Midbrain (tissue), 1 donor: Measurements from ENCODE around the gene KLHL8.

Experiments
- DNase-seq: peaks from one replicate; lab custom pipeline; 2025; lab: John Stamatoyannopoulos, UW

Gene KLHL8

DNA sequence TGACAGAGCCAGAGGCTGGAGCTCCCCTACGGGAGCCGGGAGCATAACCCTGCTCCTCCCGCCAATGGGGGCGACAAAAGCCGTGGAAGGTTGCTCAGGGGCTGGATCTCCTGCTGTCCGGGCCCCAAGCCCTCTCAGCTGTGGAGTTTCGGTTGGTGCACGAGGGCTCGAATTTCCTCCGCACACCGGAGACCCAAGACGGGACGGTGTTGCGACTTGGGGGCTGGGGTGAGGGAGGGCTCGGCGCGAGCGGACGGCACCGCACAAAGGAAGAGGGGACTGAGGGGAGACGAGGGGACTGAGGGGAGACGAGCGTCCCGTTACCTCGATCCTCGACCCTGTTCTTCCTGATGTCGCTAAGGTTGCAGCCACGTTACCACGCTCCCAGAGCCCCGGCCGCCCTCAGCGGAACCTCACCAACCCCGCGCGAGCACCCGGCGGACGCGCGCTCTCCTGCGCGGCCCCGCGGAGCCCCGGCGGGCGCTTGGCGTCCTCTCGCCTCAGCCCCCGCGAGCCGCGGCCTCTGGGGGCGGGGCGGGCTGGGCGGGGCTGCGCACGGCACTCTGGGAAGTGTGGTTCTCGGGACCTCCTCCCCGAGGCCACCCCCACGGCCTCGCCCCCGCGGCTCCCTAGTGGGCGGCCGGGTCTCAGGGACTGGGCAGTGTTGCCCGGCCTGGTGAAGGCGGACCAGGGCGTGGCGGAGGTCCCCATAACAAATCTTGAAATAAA lies at the start of gene KLHL8:
KLHL8 (minus strand) TSS at position 525 of the 729 bp plus-strand sequence. CDS start 25,079 bp downstream, outside the sequence.
- DNase-seq: peak; percentile 90

DNA sequence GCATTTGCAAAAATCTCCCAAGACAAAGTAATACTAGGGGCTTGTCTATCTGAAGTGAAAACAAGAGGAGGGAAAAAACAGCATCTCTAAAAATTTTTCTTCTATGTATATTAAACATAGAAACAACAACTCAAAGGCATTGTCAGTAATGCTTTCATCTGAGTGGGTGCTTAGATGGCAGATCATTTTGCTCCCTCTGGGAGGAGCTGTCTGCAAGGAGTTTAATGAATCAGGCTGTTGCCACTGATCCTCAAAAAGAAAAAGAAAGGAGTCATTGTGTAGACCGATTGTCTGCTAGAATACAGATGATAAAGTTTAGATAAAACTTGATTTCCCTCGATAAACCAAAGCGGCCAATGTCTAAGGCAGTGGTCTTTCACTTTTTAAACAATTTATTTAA lies 49.7 kb upstream of the KLHL8 start:
- DNase-seq: peak; percentile 49

DNA sequence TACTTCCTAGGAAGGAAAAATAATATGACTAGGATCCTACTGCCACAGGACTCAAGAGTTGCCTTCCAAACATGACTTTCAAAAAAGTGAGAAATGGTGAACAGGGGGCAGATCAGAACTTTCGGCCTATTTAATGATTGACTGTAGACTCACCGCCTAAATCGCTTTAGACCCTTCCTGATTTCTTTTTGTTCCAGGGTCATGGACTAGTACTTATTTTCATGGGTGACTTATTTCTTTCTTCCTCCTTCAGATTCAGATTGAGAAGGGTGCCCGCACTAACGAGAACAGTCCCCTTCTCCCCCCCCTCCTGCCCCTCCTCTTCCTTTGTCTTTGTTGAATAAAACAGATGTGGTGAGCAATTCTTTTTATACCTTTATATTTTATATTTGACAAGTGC lies 48.0 kb upstream of the KLHL8 start:
- no peak for DNase-seq

DNA sequence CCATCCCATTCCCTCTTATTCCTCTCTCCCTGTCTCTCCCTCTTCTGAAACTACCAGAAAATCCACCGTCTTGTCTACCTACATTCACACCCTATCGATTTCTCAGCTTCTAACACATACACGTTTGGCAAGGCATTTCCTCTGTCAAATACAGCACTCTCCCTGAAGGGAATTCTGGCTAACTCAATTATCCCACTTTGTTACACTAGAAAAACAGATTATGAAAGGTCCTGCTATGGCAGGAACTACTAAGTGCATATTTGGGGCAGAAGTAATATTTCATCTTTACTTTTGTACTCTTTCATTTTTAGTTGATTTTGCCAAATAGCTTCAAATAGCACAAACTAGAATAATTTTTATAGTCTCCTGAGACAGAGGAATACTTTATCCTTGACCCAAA lies 46.6 kb upstream of the KLHL8 start:
- no peak for DNase-seq

DNA sequence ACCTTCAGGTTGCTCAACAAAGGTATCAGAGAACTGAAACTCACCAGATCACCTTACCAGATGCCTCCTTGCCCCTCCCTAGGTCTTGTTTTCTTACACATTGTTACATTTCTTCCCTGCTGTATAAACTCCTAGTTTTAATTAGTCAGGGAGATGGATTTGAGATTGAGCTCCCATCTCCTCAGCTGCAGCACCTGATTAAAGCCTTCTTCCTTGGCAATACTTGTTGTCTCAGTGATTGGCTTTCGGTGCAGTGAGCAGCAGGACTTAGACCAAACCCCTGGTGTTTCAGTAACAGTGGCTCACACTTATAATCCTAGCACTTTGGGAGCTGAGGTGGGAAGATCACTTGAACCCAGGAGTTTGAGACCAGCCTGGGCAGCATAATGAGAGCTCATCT lies 42.5 kb upstream of the KLHL8 start:
- DNase-seq: no peak

DNA sequence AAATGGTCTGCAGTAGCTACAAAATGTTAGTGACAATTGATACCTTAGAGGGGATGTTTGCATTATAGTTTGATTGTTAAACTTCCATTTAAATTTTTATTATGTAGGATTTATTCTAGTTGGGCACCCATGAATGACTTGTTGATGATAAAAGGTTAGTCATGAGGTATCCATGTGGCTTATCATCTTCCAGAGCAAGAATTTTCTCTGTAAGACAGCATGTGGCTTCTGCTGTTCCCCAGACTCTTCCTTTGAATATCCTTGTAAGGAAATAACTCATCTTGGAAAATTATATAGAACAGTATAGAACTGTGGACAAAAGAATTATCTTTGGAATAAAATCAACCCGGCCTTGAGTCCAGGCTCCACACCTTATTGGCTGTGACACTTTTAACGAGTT lies 40.1 kb upstream of the KLHL8 start:
- DNase-seq: no peak

DNA sequence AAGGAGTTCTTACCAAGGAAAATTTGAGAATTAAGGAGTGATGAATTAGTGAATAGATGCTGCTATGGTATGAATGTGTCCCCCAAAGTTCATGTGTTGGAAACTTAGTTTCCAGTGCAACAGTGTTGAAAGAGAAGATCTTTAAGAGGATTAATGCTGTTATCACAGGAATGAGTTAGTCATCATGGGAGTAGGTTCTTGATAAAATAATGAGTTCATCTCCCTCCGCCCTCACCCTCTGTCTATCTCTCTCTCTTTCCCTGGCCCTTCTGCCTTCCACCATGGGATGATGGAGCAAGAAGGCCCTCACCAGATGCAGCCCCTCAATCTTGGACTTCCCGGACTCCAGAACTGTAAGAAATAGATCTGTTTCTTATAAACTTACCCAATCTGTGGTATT lies 38.3 kb upstream of the KLHL8 start:
- no peak for DNase-seq

DNA sequence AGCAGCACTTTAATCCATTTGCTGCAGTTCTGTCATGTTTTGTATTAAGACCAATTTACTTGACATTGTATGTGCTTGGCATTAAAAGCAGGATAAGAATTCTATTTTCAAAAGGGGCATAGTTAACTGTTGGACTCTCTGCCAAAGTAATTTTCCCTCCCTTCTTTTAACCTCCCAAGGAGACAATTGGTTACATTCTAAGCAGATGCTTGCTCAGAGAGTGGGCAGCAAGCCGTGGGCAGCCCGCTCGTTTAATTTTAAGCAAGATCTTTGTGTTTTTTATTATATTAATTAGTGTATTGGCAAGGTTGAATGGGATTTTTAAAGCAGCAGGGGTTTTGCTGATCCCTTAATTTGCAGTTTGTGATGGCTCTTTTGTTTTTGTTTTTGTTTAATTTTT lies 37.1 kb upstream of the KLHL8 start:
- DNase-seq: peak; percentile 24

DNA sequence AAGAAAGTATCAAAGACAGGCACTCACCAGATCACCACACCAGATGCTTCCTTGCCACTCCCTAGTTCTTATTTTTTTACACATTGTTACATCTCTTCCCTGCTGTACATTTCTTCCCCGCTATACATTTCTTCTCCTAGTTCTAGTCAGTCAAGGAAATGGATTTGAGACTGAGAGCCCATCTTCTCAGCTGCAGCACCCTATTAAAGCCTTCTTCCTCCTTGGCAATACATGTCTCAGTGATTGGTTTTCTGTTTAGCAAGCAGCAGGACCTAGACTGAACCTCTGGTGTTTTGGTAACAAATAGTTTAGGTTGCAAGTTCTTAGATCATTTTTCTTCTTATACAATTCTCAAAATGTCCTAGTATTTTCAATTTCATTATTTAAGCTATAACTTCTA lies 35.3 kb upstream of the KLHL8 start:
- DNase-seq: no peak

DNA sequence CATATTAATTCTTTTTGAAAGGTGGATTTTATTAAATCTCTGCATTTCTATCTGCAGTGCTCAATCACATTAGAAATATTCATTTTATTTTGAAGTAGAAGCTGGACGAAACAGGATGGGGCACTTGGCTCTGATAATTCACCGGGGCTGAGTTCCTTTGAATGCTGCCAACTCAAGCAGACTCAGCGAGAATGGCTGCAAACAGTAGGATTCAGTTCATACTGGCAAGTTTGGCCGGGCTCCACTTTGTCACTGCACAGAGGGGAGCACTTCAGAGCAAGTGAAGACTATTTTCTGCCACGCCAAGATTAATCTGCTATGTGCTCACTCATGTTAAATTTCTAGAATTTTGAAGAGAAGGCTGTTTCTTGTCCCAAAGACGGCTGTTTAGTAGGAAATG lies 30.7 kb upstream of the KLHL8 start:
- DNase-seq: peak; percentile 89

DNA sequence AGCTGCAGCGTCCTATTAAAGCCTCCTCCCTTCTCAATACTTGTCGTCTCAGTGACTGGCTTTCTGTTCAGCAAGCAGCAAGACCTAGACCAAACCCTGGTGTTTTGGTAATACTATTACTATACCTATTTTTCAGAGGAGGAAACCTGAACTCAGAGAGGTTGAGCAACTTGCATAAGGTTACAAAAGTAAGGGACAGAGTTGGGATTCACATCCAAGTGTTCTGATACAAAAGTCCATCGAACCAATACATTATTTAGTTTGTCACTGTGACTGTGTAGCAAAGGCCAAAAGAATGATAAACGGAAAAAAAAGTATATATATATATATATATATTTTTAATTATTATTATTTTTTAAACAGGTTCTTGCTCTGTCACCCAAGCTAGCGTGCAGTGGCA lies 29.9 kb upstream of the KLHL8 start:
- DNase-seq: no peak

DNA sequence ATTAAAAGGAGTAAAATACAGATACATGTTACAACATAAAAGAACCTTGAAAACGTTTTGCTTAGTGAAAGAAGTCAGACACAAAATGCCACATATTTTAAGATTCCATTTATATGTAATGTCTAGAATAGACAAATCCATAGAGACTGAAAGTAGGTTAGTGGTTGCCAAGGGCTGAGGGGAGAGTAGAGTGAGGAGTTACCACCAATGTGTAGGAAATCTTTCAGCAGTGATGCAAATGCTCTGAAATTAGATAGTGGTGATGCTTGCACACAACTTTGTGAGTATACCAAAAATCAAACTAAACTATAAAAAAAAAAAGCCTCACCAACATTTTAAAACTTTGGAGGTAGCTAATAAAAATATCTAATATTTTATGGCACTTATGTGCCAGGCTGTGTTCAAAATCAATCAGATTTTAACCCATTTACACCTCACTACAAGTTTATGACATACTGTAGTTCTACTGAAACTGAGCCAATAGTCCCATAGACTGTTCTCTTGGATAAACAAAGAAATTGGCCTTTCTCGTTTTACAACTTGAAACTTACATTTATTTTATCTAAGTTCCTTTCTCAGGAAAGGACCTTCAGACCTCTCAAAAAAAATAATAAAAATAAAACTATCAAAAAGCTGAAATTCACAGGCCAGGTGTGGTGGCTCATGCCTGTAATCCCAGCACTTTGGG lies 29.1 kb upstream of the KLHL8 start:
- DNase-seq: no peak

DNA sequence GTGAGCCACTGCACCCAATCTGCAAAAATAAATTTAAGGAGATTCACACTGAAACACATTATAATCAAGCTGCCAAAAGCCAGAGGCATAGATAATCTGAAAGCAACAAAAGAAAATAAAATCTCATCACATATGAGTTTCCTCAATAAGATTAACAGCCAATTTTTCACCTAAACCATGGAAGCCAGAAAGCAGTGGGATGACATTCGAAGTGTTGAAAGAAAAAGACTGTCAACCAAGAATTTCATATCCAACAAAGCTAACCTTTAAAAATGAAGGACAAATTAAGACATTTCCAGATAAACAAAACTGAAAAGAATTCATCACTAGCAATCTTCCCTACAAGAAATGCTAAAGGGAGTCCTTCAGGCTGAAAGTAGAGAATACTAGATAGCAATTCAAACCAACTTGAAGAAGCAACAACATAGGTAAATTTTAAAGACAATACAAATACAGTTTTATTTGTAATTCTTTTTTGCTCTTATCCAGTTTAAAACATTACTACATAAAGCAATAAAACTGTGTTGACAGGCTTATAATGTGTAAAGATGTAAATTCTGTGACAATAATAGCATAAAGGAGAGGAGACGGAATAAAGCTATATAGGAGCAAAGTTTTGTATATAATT lies 23.1 kb upstream of the KLHL8 start:
- no peak for DNase-seq

DNA sequence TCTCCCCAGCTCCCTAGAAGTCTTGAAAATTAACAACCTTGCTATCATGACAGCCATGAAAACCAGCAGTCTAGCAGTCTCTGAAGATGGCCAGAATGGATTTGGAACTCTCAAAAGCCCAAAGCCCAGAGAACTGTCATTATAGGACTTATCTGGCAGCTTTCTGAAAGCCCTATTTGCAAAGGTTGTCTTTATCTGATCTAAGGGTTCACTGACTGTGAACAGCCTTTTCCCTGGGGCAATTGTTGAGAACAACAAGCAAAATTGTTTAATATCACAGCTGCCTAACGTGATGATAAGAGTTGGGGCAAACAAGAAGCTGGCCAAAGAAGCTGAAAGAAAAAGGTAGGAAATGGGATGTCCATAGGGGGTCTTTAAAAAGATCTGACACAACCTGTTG lies 20.9 kb upstream of the KLHL8 start:
- DNase-seq: no peak

DNA sequence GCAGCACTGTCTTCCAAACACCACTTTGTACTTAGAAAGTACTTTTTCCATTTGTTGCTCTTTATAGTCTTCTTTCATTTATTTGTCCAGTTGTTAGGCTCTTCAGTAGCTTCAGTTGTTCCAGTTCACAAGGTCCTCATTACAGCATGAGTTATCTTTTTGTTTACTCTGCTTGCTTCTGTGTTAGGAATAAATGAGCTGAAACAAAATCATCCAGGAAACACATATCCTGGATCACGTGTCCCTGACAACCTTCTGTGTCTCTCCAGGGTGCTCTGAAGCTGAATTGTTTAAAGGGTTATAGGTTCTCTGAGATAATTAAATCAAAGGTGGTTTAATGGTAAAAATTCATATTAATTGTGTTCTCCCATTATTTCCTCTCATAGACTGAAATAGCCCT lies 19.9 kb upstream of the KLHL8 start:
- no peak for DNase-seq

DNA sequence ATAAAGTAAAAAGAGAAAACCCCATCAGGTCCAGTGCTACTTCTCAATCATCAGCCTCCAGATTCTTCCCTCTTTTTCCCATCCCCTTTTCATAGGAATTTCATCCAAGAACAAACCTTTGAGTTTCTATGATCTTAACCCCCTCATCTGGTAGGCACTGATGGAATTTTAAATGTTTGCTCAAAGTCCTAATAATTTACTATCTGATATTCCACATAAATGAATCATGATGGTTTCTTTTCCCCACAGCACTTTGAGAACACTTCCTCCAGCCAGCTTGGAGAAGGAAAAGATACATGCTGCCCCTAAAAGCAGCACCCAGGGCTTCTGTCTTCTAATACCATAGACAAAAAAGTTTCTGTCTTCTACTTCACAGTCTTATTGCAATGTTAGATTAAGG lies 19.4 kb upstream of the KLHL8 start:
- no peak for DNase-seq

DNA sequence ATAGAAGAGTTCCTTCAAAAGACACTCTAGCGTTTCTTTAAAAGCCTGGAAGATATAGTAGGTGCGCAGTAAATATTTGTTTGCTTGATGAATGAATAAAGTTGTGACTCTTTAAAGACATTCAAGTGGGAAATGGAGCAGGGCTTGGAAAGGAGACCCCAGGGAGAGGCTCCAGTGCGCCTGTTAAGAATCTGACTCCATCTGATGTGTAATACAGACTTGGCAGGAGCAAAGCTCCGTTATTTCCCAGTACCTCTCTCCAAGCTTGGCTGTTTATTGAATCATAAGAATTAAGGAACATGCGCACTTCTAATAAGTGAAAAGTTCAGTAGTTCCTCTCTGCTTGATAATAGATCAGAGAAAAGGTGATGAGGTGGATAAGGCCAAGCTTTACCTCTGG lies 18.8 kb upstream of the KLHL8 start:
- DNase-seq: no peak

DNA sequence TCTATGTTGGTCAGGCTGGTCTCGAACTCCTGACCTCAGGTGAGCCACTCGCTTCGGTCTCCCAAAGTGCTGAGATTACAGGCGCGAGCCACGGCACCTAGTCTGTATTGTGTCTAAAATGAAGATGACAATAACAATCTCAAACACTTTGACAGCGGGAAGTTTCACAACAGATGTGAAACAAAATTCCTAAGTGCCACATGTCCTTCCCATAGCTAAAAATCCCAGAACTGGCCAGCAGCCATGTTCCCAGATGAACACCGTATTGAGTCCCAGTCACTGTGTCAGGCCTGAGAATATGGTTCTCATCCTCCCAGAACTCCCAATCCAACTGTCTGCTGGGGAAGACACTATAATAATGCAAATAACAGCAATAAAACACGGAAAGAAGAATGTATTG lies 16.4 kb upstream of the KLHL8 start:
- DNase-seq: no peak

DNA sequence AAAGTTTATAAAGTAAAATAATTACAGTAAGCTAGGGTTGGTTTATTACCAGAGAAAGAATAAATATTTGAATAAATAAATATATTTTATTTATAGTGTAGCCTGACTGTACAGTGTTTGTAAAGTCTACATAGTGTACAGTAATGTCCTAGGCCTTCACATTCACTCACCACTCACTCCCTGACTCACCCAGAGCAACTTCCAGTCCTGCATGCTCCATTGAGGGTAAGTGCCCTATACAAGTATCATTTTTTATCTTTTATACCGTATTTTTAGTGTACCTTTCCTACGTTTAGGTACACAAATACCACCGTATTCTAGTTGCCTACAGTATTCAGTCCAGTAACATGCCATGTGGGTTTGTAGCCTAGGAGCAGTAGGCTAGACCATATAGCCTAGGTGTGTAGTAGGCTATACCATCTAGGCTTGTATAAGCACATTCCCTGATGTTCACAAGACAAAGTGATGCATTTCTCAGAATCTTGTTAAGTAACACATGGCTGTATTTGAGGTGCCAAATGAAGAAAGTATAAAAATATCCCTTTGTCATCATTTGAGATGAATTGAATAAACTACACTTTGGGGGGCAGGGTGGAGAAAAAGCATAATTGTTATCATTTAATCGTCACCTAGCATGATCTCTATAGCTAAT lies 14.7 kb upstream of the KLHL8 start:
- no peak for DNase-seq

DNA sequence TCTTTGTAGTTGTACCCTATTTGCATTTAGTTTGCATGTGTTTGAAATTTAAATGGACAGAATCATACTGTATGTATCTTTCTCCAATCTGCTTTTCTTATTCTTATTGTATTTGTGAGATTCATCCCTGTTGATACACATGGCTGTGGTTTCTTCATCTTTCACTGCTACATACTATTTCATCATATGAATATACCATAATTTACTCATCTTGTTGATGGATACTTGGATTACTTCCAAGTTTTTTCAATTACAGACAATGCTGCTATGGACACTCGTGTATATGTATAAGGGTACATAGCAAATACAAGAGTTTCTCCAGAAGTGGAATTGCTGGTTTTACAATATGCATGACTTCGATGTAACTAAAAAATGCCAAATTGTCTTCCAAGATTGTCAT lies 11.8 kb upstream of the KLHL8 start:
- DNase-seq: no peak

DNA sequence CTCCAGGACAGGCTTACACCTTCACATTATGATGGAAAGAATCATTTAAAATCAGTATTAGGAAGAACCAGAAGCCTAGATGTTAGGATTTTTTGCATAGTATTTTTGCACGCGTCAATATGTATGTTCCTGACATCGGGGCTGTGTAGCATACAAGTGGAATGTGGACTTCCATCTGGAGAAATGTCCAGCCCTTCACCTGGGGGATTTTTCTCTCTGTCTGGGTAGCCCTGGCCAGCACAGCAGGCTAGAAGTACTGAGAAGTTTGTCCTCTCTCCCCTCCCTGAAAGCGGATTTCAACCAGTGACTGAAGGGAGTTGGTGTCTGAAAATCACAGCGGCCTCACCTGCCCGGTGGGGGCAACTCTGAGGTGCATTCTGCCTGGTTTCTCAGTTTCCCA lies 10.4 kb upstream of the KLHL8 start:
- no peak for DNase-seq

DNA sequence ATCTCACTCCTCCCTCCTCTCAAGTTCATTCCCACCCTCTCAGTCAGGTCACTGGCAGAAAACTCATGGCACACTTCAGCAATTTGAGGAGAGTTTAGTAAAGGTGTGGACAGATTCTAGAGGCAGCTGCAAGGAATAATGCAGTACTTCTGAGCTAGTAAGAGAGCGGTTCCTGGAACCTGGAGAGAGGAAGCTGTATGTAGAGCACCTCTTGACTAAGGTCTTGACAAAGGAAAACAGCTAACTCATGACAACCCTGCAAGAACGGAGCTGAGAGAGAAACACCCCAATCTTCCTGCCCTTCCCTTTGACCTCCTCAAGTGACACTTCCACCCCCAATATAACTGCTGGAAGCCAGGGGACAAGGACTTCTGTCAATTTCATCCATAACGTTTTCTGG lies 9.6 kb upstream of the KLHL8 start:
- no peak for DNase-seq
